Superior temporal gyrus (tissue), 1 donor: ENCODE measurements around the gene RGS6.
A peak's percentile ranks its signal among the peaks of the same experiment; 100 is the strongest.

ENCODE experiments used
- DNase-seq: peaks from one replicate; pipeline ENCODE4 v3.0.0-alpha.2; 2016; ENCODE audit errors: extremely low spot score

Gene RGS6

GRCh38 chr14:72311116-72311515 is 378.9 kb downstream of the RGS6 start:
- DNase-seq, result no peak

- DNase-seq, result no peak
Observed at GRCh38 chr14:72311516-72311915, 379.3 kb downstream of the RGS6 start.

- DNase-seq, result no peak
Observed at GRCh38 chr14:72314808-72315435, 382.7 kb downstream of the RGS6 start.

GRCh38 chr14:72315714-72316113 is 383.5 kb downstream of the RGS6 start:
- DNase-seq, result no peak

GRCh38 chr14:72318648-72319047 is 386.4 kb downstream of the RGS6 start:
- no peak for DNase-seq

GRCh38 chr14:72332046-72332445 is 399.8 kb downstream of the RGS6 start:
- peak; percentile 71 for DNase-seq

- no peak for DNase-seq
Observed at GRCh38 chr14:72332871-72333270, 400.6 kb downstream of the RGS6 start.

- no peak for DNase-seq
Observed at GRCh38 chr14:72333357-72333756, 401.1 kb downstream of the RGS6 start.

- DNase-seq, result no peak
Observed at GRCh38 chr14:72336311-72336980, 404.2 kb downstream of the RGS6 start.

GRCh38 chr14:72341237-72341636 is 409.0 kb downstream of the RGS6 start:
- no peak for DNase-seq

GRCh38 chr14:72341686-72342085 is 409.5 kb downstream of the RGS6 start:
- no peak for DNase-seq

- no peak for DNase-seq
Observed at GRCh38 chr14:72347118-72347517, 414.9 kb downstream of the RGS6 start.

- DNase-seq, result no peak
Observed at GRCh38 chr14:72350215-72350614, 418.0 kb downstream of the RGS6 start.

GRCh38 chr14:72352012-72352411 is 419.8 kb downstream of the RGS6 start:
- no peak for DNase-seq

- DNase-seq, result no peak
Observed at GRCh38 chr14:72366619-72367018, 434.4 kb downstream of the RGS6 start.

GRCh38 chr14:72369106-72369505 is 436.9 kb downstream of the RGS6 start:
- no peak for DNase-seq

- no peak for DNase-seq
Observed at GRCh38 chr14:72377016-72377415, 444.8 kb downstream of the RGS6 start.

GRCh38 chr14:72380456-72380855 is 448.2 kb downstream of the RGS6 start:
- no peak for DNase-seq

GRCh38 chr14:72383865-72384264 is 451.6 kb downstream of the RGS6 start:
- DNase-seq, result no peak

- no peak for DNase-seq
Observed at GRCh38 chr14:72387726-72388125, 455.5 kb downstream of the RGS6 start.

- DNase-seq, result no peak
Observed at GRCh38 chr14:72389200-72389599, 457.0 kb downstream of the RGS6 start.

- DNase-seq, result no peak
Observed at GRCh38 chr14:72401101-72401625, 468.9 kb downstream of the RGS6 start.

- no peak for DNase-seq
Observed at GRCh38 chr14:72401632-72402376, 469.6 kb downstream of the RGS6 start.
